ENCODE measurements around the gene CFAP54. TPM values are rescaled to one million over a fixed set of nuclear protein-coding genes. Genes with fewer than 3 reads are reported as not detected.

The CFAP54 gene
- 0.18 and 0.28 TPM in 2 replicates for total RNA-seq (2012; rRNA removed)
- 0.19 and 0.41 TPM in 2 replicates for polyA plus RNA-seq (2012; rRNA removed)
- 0.38 and 0.88 TPM in 2 replicates for polyA plus RNA-seq (2012; cell fraction: cytosol; rRNA removed)
- 0.35 and 0.91 TPM in 2 replicates for polyA plus RNA-seq (2012; cell fraction: nucleus; rRNA removed; ENCODE audit: low replicate concordance)
- percentile 24 among the genes with signal in this experiment for Bru-seq, nascent RNA
- BruChase-seq, experiment 1, labeled RNA remaining after a 6-hour chase = percentile 28 among the genes with signal in this experiment
- BruChase-seq, experiment 2, labeled RNA remaining after a 2-hour chase = percentile 29 among the genes with signal in this experiment
- long read RNA-seq = 0 reads

- peak within 1 kb of the TSS in 1 of 2 experiments; percentile 74; a peak in 3 of 4 replicates for H4K8ac ChIP-seq (ENCODE audit: low read depth in 2 of 2, low read length in 2 of 2)
- H3K79me1 ChIP-seq (ENCODE audit: low read depth in 1 of 2, low read length in 2 of 2) = no peaks in the 10 kb centered on the region; a peak in 1 of 4 replicates
- H3K4me3 ChIP-seq (ENCODE audit: insufficient read depth, low read depth, low read length) = peak within 1 kb of the TSS; percentile 88
- H2BK5ac ChIP-seq (ENCODE audit: low read depth, low read length, poor library complexity, severe bottlenecking) = peak within 1 kb of the TSS; percentile 43
- H3K9ac ChIP-seq (ENCODE audit: low read depth, low read length) = peak within 1 kb of the TSS; percentile 50
- in situ Hi-C loops (cut with MboI; ENCODE audit: low sequenced_read_pairs) (loop anchor here (5.0 kb wide), 1 partner anchor 87 kb away; the partner anchor contains the start of gene CDK17), dilution Hi-C loops (cut with HindIII; ENCODE audit: low sequenced_read_pairs, unreplicated experiment) (no loop called here), intact Hi-C loops (cut with micrococcal nuclease) (loop anchor here (1.0 to 10.0 kb wide), 3 partner anchors 62 to 195 kb away; partner anchors contain the start of gene CDK17)
- H3K9me1 ChIP-seq (ENCODE audit: insufficient read depth, low read length) = no peaks in the 10 kb centered on the region
- CTCF ChIA-PET = interaction anchor here (0.7 to 1.9 kb wide), 7 partner anchors 8 to 88 kb away, joined by 3 to 4 read pairs (median 3); no protein-coding TSS in a partner anchor
- H2BK120ac ChIP-seq (ENCODE audit: low read depth, low read length) = peak within 1 kb of the TSS; percentile 82
- H4K5ac ChIP-seq (ENCODE audit: low read depth, low read length) = 0 out of 2 replicates have a peak within 1 kb of the TSS, but pooled peaks have one; percentile 6
- no peaks in the 10 kb centered on the region for H4K20me1 ChIP-seq (ENCODE audit: insufficient read depth, low read length)
- peak within 1 kb of the TSS; percentile 18; the same call in 1 of the 2 replicates for H3K56ac ChIP-seq (ENCODE audit: extremely low read depth, insufficient read depth, low read length)
- no TSS peak for BruUV-seq (replicated peaks)
- peak; percentile 89 for ATAC-seq (ENCODE audit: low read depth)
- H3K27ac ChIP-seq (ENCODE audit: insufficient read depth, low read length) = peak within 1 kb of the TSS; percentile 28
- DNase-seq = peak; percentile 89
- H3K36me3 ChIP-seq (ENCODE audit: control insufficient read depth, insufficient read depth, low read length) = no peaks in the 10 kb centered on the region
- H3K18ac ChIP-seq (ENCODE audit: low read depth, low read length) = no peak within 1 kb of the TSS; the same call in 1 of the 2 replicates
- peak within 1 kb of the TSS; percentile 99 for H2AFZ ChIP-seq (replicated peaks; ENCODE audit: low read length, poor library complexity)
- no peaks in the 10 kb centered on the region for H3K9me3 ChIP-seq (ENCODE audit: control insufficient read depth, insufficient read depth, low read length)
- peak within 1 kb of the TSS; percentile 82 for H2BK20ac ChIP-seq (ENCODE audit: low read depth, low read length)
- H3K4me1 ChIP-seq (ENCODE audit: control insufficient read depth, insufficient read depth, low read length) = peaks cover 4% of the 10 kb centered on the region
- no peaks in the 10 kb centered on the region for H3K27me3 ChIP-seq (ENCODE audit: control insufficient read depth, insufficient read depth, low read length)
- 0 out of 2 replicates have a peak within 1 kb of the TSS, but pooled peaks have one; percentile 34 for H3K14ac ChIP-seq (replicated peaks; ENCODE audit: low read depth, low read length)
- peak within 1 kb of the TSS; percentile 47 for H3K4ac ChIP-seq (ENCODE audit: low read depth, low read length)
- H2AK9ac ChIP-seq (replicated peaks; ENCODE audit: low read depth, low read length, poor library complexity) = peak within 1 kb of the TSS; percentile 82
- WGBS, 2 experiments (ENCODE audit: extremely low coverage in 2 of 2, insufficient read length in 1 of 2) = 0% methylated on average over 28 of the region's 53 CpGs; no CpG with 5 or more reads in 1 of the 2 experiments
- H4K91ac ChIP-seq (ENCODE audit: insufficient read depth, low read depth, low read length) = peak within 1 kb of the TSS; percentile 29
- POLR2A ChIA-PET (ENCODE audit: unreplicated experiment) = no interaction called here
- H3K4me2 ChIP-seq (ENCODE audit: low read depth, low read length) = peak within 1 kb of the TSS; percentile 85
- peak within 1 kb of the TSS; percentile 86 for H2AK5ac ChIP-seq (ENCODE audit: low read depth, low read length)
- H3K23ac ChIP-seq (ENCODE audit: low read depth, low read length) = peak within 1 kb of the TSS; percentile 20; the same call in 1 of the 2 replicates
- peak within 1 kb of the TSS; percentile 30; the same call in 2 of the 3 replicates for H2BK15ac ChIP-seq (ENCODE audit: low read depth, low read length)
- TF ChIP-seq ELK1 (IDR thresholded peaks at IDR 0.05; ENCODE audit: borderline replicate concordance, low read depth, low read length) = no peak
- peak; percentile 98 for TF ChIP-seq MXI1 (IDR thresholded peaks at IDR 0.05; ENCODE audit: borderline replicate concordance, low read depth, low read length)
- TF ChIP-seq RCOR1 (IDR thresholded peaks at IDR 0.05; ENCODE audit: insufficient replicate concordance, low read length) = peak; percentile 77
- peak; percentile 70 for TF ChIP-seq RAD21 (IDR thresholded peaks at IDR 0.05; ENCODE audit: low read length)
- no peak for TF ChIP-seq MAFK (IDR thresholded peaks at IDR 0.05; ENCODE audit: low read depth, low read length)
- TF ChIP-seq MAZ (IDR thresholded peaks at IDR 0.05; ENCODE audit: borderline replicate concordance, low read depth, low read length) = peak; percentile 66; the same call in 1 of the 2 replicates
- no peak for TF ChIP-seq RFX5 (IDR thresholded peaks at IDR 0.05; ENCODE audit: low read depth, low read length)
- TF ChIP-seq CTCF (conservative IDR thresholded peaks at IDR 0.05; ENCODE audit: low read depth, low read length) = peak; percentile 96
- TF ChIP-seq POLR2A (IDR thresholded peaks at IDR 0.05; ENCODE audit: low read depth, low read length) = peak; percentile 77
- no peak for TF ChIP-seq FOS (IDR thresholded peaks at IDR 0.05; ENCODE audit: low read depth, low read length)
- TF ChIP-seq BHLHE40 (IDR thresholded peaks at IDR 0.05; ENCODE audit: low read depth, low read length) = peak; percentile 70
- 0 out of 2 replicates have a peak, but pooled peaks have one; percentile 81 for TF ChIP-seq CHD1 (IDR thresholded peaks at IDR 0.05; ENCODE audit: low read depth, low read length)
- no peak for TF ChIP-seq CEBPB (IDR thresholded peaks at IDR 0.05; ENCODE audit: low read depth, low read length)
Observed at GRCh38 chr12:96489392-96490056, at the start of gene CFAP54. CFAP54 (plus strand) TSS chr12:96489577; CDS start chr12:96489610, 33 bp downstream.

Data from IMR-90 (cell line).